IMR-90 (cell line): ENCODE measurements around the gene CYFIP1. TPM values are rescaled to one million over a fixed set of nuclear protein-coding genes. Genes with fewer than 3 reads are reported as not detected.

Source experiments
- ATAC-seq: fragments of 200-7000 bp; cut with Tn5 transposase; 2 replicates; pipeline ENCODE4 v1.9.1; 2020; ENCODE audit warnings: low read depth, mild to moderate bottlenecking, moderate library complexity
- BruUV-seq: library from RNA; stranded (reverse); fragments of 400-500 nt; replicated peaks from 2 replicates; lab custom pipeline; 2021; lab: Mats Ljungman, UMichigan
- CTCF ChIA-PET: fragments of 300-600 bp; formaldehyde crosslinking; extraction: SDS; loops from one replicate; lab custom pipeline; 2021; ENCODE audit warnings: antibody characterized with exemption; lab: Yijun Ruan, JAX
- POLR2A ChIA-PET: fragments of 300-600 bp; sonication (Branson Sonifier 250); formaldehyde crosslinking; loops from one replicate; lab custom pipeline; 2022; ENCODE audit warnings: antibody characterized with exemption; ENCODE audit not compliant: unreplicated experiment; lab: Charles Lee
- DNase-seq: peaks from one replicate; pipeline ENCODE4 v3.0.0; 2013
- H2AFZ ChIP-seq: replicated peaks from 2 replicates; pipeline ENCODE3; 2013; ENCODE audit warnings: low read length, mild to moderate bottlenecking; ENCODE audit not compliant: poor library complexity
- H2AK5ac ChIP-seq: 2 replicates; pipeline ENCODE4 v1.6.1; 2013; ENCODE audit warnings: low read depth, low read length, inconsistent platforms
- H2AK9ac ChIP-seq: replicated peaks from 2 replicates; pipeline ENCODE3; 2013; ENCODE audit warnings: mild to moderate bottlenecking, low read depth, low read length, moderate library complexity; ENCODE audit not compliant: poor library complexity
- H2BK120ac ChIP-seq: 2 replicates; pipeline ENCODE4 v1.6.1; 2013; ENCODE audit warnings: low read depth, low read length, inconsistent platforms
- H2BK15ac ChIP-seq: 3 replicates; pipeline ENCODE4 v1.6.1; 2013; ENCODE audit warnings: low read depth, low read length, inconsistent platforms
- H2BK20ac ChIP-seq: 2 replicates; pipeline ENCODE4 v1.6.1; 2013; ENCODE audit warnings: low read depth, mild to moderate bottlenecking, inconsistent platforms, low read length, moderate library complexity
- H2BK5ac ChIP-seq: 2 replicates; pipeline ENCODE4 v1.6.1; 2013; ENCODE audit warnings: mild to moderate bottlenecking, low read depth, low read length, inconsistent platforms; ENCODE audit not compliant: poor library complexity, severe bottlenecking
- H3K14ac ChIP-seq: replicated peaks from 2 replicates; pipeline ENCODE4 v1.6.1; 2013; ENCODE audit warnings: low read depth, low read length, inconsistent platforms
- H3K18ac ChIP-seq: 2 replicates; pipeline ENCODE4 v1.6.1; 2013; ENCODE audit warnings: low read depth, low read length, control low read depth
- H3K23ac ChIP-seq: 2 replicates; pipeline ENCODE4 v1.6.1; 2013; ENCODE audit warnings: low read depth, low read length, inconsistent platforms
- H3K27ac ChIP-seq: 2 replicates; pipeline ENCODE4 v1.5.1; 2013; ENCODE audit warnings: mild to moderate bottlenecking, control low read depth, low read length; ENCODE audit not compliant: insufficient read depth
- H3K27me3 ChIP-seq: 2 replicates; pipeline ENCODE4 v1.6.1; 2013; ENCODE audit warnings: low read length; ENCODE audit not compliant: control insufficient read depth, insufficient read depth
- H3K36me3 ChIP-seq: 2 replicates; pipeline ENCODE4 v1.6.1; 2013; ENCODE audit warnings: low read length, mixed read lengths; ENCODE audit not compliant: control insufficient read depth, insufficient read depth
- H3K4ac ChIP-seq: 2 replicates; pipeline ENCODE4 v1.6.1; 2013; ENCODE audit warnings: low read depth, low read length, inconsistent platforms
- H3K4me1 ChIP-seq: 2 replicates; pipeline ENCODE4 v1.6.1; 2013; ENCODE audit warnings: low read length, mixed read lengths; ENCODE audit not compliant: control insufficient read depth, insufficient read depth
- H3K4me2 ChIP-seq: 2 replicates; pipeline ENCODE4 v1.6.1; 2013; ENCODE audit warnings: low read depth, mild to moderate bottlenecking, control low read depth, low read length, moderate library complexity
- H3K4me3 ChIP-seq: 2 replicates; pipeline ENCODE4 v1.5.1; 2013; ENCODE audit warnings: low read depth, mild to moderate bottlenecking, control low read depth, low read length, moderate library complexity; ENCODE audit not compliant: insufficient read depth
- H3K56ac ChIP-seq: 2 replicates; pipeline ENCODE4 v1.6.1; 2013; ENCODE audit warnings: low read length, inconsistent platforms; ENCODE audit not compliant: insufficient read depth; ENCODE audit errors: extremely low read depth
- H3K79me1 ChIP-seq, 2 experiments: 2 replicates each; pipeline ENCODE4 v1.6.1; 2013; ENCODE audit warnings: low read length in 2 of 2, inconsistent platforms in 1 of 2, low read depth in 1 of 2
- H3K9ac ChIP-seq: 2 replicates; pipeline ENCODE4 v1.6.1; 2013; ENCODE audit warnings: low read depth, low read length, control low read depth
- H3K9me1 ChIP-seq: 2 replicates; pipeline ENCODE4 v1.6.1; 2013; ENCODE audit warnings: low read length, inconsistent platforms; ENCODE audit not compliant: insufficient read depth
- H3K9me3 ChIP-seq: 2 replicates; pipeline ENCODE4 v1.6.1; 2013; ENCODE audit warnings: low read length; ENCODE audit not compliant: control insufficient read depth, insufficient read depth
- H4K20me1 ChIP-seq: 2 replicates; pipeline ENCODE4 v1.6.1; 2013; ENCODE audit warnings: low read length, inconsistent platforms; ENCODE audit not compliant: insufficient read depth
- H4K5ac ChIP-seq: 2 replicates; pipeline ENCODE4 v1.6.1; 2013; ENCODE audit warnings: mild to moderate bottlenecking, low read depth, low read length, control low read depth
- H4K8ac ChIP-seq, 2 experiments: 2 replicates each; pipeline ENCODE4 v1.6.1; 2013; ENCODE audit warnings: low read depth in 2 of 2, low read length in 2 of 2, control low read depth in 1 of 2, inconsistent platforms in 1 of 2
- H4K91ac ChIP-seq: 2 replicates; pipeline ENCODE4 v1.6.1; 2013; ENCODE audit warnings: low read depth, low read length, inconsistent platforms; ENCODE audit not compliant: insufficient read depth
- CEBPB ChIP-seq: IDR thresholded peaks from 2 replicates; pipeline ENCODE4 v1.6.1; 2012; ENCODE audit warnings: low read depth, low read length, improper control_type of control experiment
- CHD1 ChIP-seq: IDR thresholded peaks from 2 replicates; pipeline ENCODE4 v1.6.1; 2012; ENCODE audit warnings: low read depth, low read length, improper control_type of control experiment
- MAFK ChIP-seq: IDR thresholded peaks from 2 replicates; pipeline ENCODE4 v1.6.1; 2012; ENCODE audit warnings: low read depth, low read length, improper control_type of control experiment
- MXI1 ChIP-seq: IDR thresholded peaks from 2 replicates; pipeline ENCODE4 v1.6.1; 2012; ENCODE audit warnings: low read depth, mild to moderate bottlenecking, low read length, moderate library complexity, borderline replicate concordance
- RAD21 ChIP-seq: IDR thresholded peaks from 2 replicates; pipeline ENCODE4 v1.6.1; 2012; ENCODE audit warnings: low read length, improper control_type of control experiment
- RCOR1 ChIP-seq: IDR thresholded peaks from 2 replicates; pipeline ENCODE4 v1.6.1; 2012; ENCODE audit warnings: mild to moderate bottlenecking, low read length, improper control_type of control experiment; ENCODE audit not compliant: insufficient replicate concordance
- SMC3 ChIP-seq: fragments of 150-350 bp; IDR thresholded peaks from 2 replicates; pipeline ENCODE4 v1.6.1; 2016; ENCODE audit warnings: low read depth, mild to moderate bottlenecking, antibody characterized with exemption, low read length, moderate library complexity
- WGBS, 2 experiments: methylation state at CpG; one replicate each; pipeline versions ENCODE4 v1.1.5 to v1.1.7; 2013; ENCODE audit warnings: missing lambda C conversion rate in 2 of 2; ENCODE audit not compliant: insufficient read length in 1 of 2; ENCODE audit errors: extremely low coverage in 2 of 2; 5-methylcytosine and 5-hydroxymethylcytosine counted together
- dilution Hi-C: fragments of 300-500 bp; cut with HindIII; formaldehyde crosslinking; loops from one replicate; pipeline ENCODE4 v1.14.3; 2018; ENCODE audit warnings: low sequenced_read_pairs; ENCODE audit not compliant: unreplicated experiment
- in situ Hi-C: fragments of 300-500 bp; cut with MboI; formaldehyde crosslinking; loops from 3 replicates; pipeline ENCODE4 v1.14.3; 2019; ENCODE audit warnings: low sequenced_read_pairs, inconsistent platforms, mixed read lengths
- intact Hi-C: fragments of 100-400 bp; cut with micrococcal nuclease; formaldehyde crosslinking; loops from 2 replicates; pipeline ENCODE4 v1.10.0; 2022
- polyA plus RNA-seq, 3 experiments: library from polyadenylated mRNA; depleted of rRNA; stranded (reverse); fragments of >200 nt; gene quantifications; 2 replicates each; pipeline ENCODE4 v1.2.3, GENCODE V29; 2012; ENCODE audit warnings: low replicate concordance in 1 of 3
- total RNA-seq: library from RNA; depleted of rRNA; stranded (reverse); fragments of >200 nt; gene quantifications from 2 replicates; pipeline ENCODE4 v1.2.3, GENCODE V29; 2012
- TF ChIP-seq, protein P1 (sequence below): conservative IDR thresholded peaks from 2 replicates; pipeline ENCODE4 v1.5.1; 2012; ENCODE audit warnings: mild to moderate bottlenecking, low read depth, low read length, improper control_type of control experiment
- TF ChIP-seq, protein P2 (sequence below): fragments of 150-350 bp; IDR thresholded peaks from 2 replicates; pipeline ENCODE4 v1.6.1; 2016; ENCODE audit warnings: low read depth, mild to moderate bottlenecking, low read length, moderate library complexity, borderline replicate concordance

The CYFIP1 gene
- total and polyA plus RNA-seq, 2 of the 4 experiments (the other 2 are of a cell fraction), result 58.4 to 163 TPM

DNA sequence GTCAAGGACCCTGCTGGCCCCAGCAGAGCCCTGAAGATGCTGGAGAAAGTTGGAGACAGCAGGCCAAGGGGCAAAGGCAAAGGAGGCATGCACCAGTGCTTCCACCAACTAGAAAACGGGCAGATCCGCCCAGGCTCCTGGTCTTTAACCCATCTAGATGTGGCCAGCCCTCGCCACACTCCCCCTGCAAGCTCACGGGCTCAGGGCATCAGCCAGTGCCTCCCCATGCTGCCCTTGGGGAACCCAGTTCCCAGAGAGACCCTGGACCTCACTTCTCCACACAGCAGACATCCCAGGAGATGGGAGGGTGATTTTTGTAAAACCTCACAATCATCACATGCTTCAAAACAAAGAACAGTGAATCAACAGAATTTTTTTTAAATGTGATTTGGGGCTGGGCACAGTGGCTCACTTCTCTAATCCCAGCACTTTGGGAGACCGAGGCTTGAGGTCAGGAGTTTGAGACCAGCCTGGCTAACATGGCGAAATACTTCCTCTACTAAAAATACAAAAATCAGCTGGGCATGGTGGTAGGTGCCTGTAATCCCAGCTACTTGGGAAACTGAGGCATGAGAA lies 24.5 kb downstream of the CYFIP1 start:
- WGBS, 2 experiments, result no CpG with 5 or more reads among the region's 6 CpGs
- no peak overlapping the region for H3K18ac ChIP-seq
- no peak overlapping the region for H2AK9ac ChIP-seq
- no peaks in the 10 kb centered on the region for H3K27me3 ChIP-seq
- H3K4me2 ChIP-seq, result no peak overlapping the region
- H3K14ac ChIP-seq, result no peak overlapping the region
- ChIA-PET CTCF (no interaction called here), POLR2A (no interaction called here)
- peaks cover 13% of the 10 kb centered on the region for H3K9me1 ChIP-seq
- dilution Hi-C loops, result no loop called here
- H3K4me1 ChIP-seq, result peaks cover 14% of the 10 kb centered on the region
- TF ChIP-seq, protein P1, sequence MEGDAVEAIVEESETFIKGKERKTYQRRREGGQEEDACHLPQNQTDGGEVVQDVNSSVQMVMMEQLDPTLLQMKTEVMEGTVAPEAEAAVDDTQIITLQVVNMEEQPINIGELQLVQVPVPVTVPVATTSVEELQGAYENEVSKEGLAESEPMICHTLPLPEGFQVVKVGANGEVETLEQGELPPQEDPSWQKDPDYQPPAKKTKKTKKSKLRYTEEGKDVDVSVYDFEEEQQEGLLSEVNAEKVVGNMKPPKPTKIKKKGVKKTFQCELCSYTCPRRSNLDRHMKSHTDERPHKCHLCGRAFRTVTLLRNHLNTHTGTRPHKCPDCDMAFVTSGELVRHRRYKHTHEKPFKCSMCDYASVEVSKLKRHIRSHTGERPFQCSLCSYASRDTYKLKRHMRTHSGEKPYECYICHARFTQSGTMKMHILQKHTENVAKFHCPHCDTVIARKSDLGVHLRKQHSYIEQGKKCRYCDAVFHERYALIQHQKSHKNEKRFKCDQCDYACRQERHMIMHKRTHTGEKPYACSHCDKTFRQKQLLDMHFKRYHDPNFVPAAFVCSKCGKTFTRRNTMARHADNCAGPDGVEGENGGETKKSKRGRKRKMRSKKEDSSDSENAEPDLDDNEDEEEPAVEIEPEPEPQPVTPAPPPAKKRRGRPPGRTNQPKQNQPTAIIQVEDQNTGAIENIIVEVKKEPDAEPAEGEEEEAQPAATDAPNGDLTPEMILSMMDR, result no peak
- TF ChIP-seq, protein P2, sequence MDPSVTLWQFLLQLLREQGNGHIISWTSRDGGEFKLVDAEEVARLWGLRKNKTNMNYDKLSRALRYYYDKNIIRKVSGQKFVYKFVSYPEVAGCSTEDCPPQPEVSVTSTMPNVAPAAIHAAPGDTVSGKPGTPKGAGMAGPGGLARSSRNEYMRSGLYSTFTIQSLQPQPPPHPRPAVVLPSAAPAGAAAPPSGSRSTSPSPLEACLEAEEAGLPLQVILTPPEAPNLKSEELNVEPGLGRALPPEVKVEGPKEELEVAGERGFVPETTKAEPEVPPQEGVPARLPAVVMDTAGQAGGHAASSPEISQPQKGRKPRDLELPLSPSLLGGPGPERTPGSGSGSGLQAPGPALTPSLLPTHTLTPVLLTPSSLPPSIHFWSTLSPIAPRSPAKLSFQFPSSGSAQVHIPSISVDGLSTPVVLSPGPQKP, result no peak
- TF ChIP-seq CEBPB (no peak), SMC3 (no peak), MAFK (no peak), RAD21 (no peak), MXI1 (no peak), CHD1 (no peak), RCOR1 (no peak)
- DNase-seq (no peak), ATAC-seq (no peak)
- H4K20me1 ChIP-seq, result peaks cover 88% of the 10 kb centered on the region
- no peak overlapping the region for H4K5ac ChIP-seq
- H2BK5ac ChIP-seq, result no peak overlapping the region
- BruUV-seq, result no TSS peak
- H3K23ac ChIP-seq, result no peak overlapping the region
- in situ Hi-C loops, result no loop called here
- H2AFZ ChIP-seq, result no peak overlapping the region
- no peak overlapping the region for H2BK120ac ChIP-seq
- H3K79me1 ChIP-seq, result peaks cover 15 to 83% of the 10 kb centered on the region in 2 experiments; a peak in 3 of 4 replicates
- no peak overlapping the region for H3K56ac ChIP-seq
- H3K4ac ChIP-seq, result no peak overlapping the region
- H3K27ac ChIP-seq, result no peak overlapping the region
- H3K36me3 ChIP-seq, result no peaks in the 10 kb centered on the region; the same call in 1 of the 2 replicates
- intact Hi-C loops, result no loop called here
- H3K9me3 ChIP-seq, result no peaks in the 10 kb centered on the region
- no peak overlapping the region for H2AK5ac ChIP-seq
- H4K8ac ChIP-seq, result no peak overlapping the region
- H2BK20ac ChIP-seq, result no peak overlapping the region
- H2BK15ac ChIP-seq, result no peak overlapping the region
- H4K91ac ChIP-seq, result no peak overlapping the region
- H3K9ac ChIP-seq, result no peak overlapping the region
- H3K4me3 ChIP-seq, result no peak overlapping the region
